Hematopoietic multipotent progenitor cell treated with erythropoietin and hydrocortisone succinate and interleukin-3 and kit ligand, for 6 days (in vitro differentiated cells): Measurements from ENCODE around the gene HEPACAM2.

Experiments
- DNase-seq: peaks from one replicate; pipeline ENCODE4 v3.0.0-alpha.2; 2015

The HEPACAM2 gene

DNA sequence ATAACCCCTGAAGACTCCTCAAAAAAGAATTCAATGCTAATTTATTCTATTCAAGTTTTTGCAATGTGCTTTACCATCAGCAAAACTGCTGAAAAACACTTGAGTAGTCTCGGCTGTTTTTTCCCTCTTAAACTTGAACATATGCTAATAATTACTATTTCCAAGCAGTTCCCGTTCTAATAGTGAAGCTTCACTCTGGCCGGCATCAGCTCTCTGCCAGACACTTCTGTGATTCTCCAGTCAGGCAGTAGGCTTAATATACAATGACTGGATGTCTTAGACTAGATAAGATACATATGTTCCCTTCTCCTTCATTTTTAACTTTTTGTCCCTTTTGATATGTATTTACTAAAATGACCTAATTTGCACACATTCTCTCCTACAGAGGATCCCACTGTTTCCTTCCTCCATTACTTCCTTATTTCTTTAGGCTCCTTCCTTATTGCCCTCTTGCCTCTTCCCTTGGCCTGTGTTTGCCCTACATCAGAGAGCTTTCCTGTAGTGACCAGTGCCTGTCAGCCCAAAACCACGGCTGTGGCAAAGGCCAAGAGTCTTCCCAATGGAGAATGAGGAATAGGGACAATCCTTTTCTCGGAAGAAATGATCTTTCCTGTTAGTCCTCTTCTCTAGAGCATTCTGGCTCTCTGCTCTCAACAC is 23.5 kb downstream of the HEPACAM2 start:
- DNase-seq: no peak

- DNase-seq: no peak
Observed at GRCh38 chr7:93198472-93198871, 27.8 kb downstream of the HEPACAM2 start.

- DNase-seq: peak; percentile 22
Observed at GRCh38 chr7:93196336-93196735, 29.9 kb downstream of the HEPACAM2 start.

- DNase-seq: no peak
Observed at GRCh38 chr7:93194386-93194785, 31.9 kb downstream of the HEPACAM2 start.

- no peak for DNase-seq
Observed at GRCh38 chr7:93188870-93189634, 37.2 kb downstream of the HEPACAM2 start.

DNA sequence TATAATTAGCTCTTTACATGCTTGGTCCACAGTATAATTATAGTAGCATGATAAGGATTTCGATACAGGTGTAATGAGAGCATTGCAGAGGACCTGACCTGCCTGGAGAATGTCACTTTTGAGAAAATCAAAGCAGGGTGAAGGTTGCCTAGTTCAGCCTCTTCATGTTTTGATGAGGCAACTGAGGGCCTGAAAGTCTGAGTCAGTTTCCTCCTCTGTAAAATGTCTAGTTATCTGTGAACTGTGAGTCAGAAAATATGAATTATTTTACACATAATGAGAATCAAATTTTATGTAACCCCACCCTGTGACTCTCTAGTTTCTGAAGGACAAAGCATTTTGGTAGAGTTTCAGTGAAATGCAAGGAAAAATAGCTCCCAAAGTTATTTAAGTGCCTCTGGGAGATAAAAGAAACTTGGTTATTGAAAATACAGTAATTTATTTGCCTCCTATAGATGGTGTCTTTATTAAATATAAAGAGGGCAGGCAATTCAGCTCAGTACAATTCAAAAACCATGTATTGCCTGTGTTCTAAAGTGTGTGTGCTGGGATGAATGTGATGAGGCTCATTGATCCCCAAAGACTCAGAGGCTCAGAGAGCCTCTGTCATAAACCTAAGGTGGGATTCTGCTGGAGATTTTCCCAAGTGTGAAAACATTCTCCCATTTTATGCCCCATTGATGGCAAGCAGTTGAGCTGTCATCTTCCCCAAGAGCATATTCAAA is 40.8 kb downstream of the HEPACAM2 start:
- no peak for DNase-seq

- DNase-seq: no peak
Observed at GRCh38 chr7:93179173-93179572, 47.1 kb downstream of the HEPACAM2 start.

DNA sequence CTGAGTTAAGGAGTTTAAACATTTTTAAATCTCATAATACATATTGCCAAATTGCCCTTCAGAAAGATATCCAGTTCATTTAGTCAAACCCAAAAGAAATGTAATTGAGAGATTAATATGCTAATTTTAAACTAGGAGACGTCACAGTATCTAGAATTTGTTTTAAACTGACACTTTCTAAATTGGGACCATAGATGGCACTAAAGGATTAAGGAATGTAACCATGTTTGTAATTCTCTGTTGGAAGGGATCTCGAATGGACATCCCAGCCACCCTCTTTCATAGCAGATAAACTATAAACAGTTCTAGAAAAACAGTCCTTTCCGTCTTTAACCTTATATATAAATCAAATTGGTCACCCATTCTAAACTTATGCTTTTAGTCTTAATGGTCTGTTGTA is 48.1 kb downstream of the HEPACAM2 start:
- DNase-seq: peak; percentile 61

DNA sequence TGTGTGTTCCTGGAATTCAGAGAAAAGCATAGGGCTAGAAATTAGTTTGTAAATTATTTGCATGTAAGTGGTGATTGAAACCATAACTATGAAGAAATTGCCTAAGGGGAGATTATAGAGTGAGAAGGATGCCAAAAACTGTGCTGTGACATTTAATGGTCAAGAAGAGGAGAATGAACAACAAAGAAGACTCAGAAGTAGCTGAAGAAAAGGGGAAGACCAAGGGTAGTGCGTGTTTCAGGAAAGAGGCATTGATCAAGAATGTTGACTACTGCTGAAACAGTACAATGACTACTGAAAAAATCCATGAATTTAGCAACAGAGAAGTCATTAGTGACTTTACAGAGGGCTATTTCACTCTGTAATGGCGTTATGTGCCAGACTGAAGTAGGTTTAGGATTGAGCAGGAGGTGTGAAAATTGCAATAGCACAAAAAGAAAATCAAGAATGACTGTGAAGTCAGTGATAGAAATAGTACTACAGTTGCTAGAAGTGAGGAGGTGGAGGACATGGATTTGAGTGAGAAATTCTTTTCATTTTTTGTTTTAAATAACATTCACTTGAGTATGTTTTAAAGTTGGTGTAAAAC is 49.2 kb downstream of the HEPACAM2 start:
- DNase-seq: no peak

GRCh38 chr7:93175219-93175618 is 51.0 kb downstream of the HEPACAM2 start:
- DNase-seq: no peak

GRCh38 chr7:93172683-93173082 is 53.6 kb downstream of the HEPACAM2 start:
- no peak for DNase-seq

- DNase-seq: no peak
Observed at GRCh38 chr7:93171606-93172226, 54.6 kb downstream of the HEPACAM2 start.

- no peak for DNase-seq
Observed at GRCh38 chr7:93165447-93165846, 60.8 kb downstream of the HEPACAM2 start.

- DNase-seq: no peak
Observed at GRCh38 chr7:93164766-93165165, 61.5 kb downstream of the HEPACAM2 start.

GRCh38 chr7:93161181-93161762 is 65.0 kb downstream of the HEPACAM2 start:
- no peak for DNase-seq

DNA sequence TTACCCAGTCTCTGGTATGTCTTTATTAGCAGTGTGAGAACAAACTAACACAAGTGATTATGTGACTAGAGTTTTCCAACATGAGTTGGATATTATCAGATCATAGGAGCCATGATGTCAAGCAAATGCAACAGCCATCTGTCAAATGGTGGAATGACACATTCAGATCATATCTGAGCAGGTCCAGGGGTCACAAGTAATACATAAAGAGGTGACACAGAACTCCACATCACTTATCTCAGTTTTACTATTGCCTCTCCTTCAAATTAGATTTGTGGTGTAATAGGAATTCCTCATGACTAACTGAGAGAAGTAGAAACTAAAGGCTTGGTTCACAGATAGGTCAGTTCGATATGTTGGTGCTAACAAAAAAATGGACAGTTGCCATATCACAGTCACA is 65.9 kb downstream of the HEPACAM2 start:
- DNase-seq: no peak

- DNase-seq: no peak
Observed at GRCh38 chr7:93159490-93159889, 66.8 kb downstream of the HEPACAM2 start.

DNA sequence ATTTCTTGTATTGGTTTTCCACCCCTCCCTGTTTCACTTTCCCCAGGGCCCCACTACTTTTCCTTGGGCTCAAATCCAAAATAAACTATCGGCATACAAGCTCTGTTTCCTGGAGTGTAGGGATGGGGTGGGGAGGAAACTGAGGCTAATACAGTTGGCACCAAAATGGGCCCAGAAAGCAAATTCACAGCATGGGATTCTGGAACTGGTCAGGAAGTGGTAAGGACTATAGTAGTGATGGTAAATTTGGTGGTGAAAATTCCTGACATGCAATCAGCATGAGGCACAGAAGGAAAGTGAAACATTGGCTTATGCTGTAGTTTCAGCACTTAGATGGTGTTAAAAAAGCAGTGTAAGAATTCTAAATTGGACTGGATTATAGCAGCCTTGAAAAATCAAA is 69.4 kb downstream of the HEPACAM2 start:
- DNase-seq: no peak

- no peak for DNase-seq
Observed at GRCh38 chr7:93150200-93150835, 76.0 kb downstream of the HEPACAM2 start.

DNA sequence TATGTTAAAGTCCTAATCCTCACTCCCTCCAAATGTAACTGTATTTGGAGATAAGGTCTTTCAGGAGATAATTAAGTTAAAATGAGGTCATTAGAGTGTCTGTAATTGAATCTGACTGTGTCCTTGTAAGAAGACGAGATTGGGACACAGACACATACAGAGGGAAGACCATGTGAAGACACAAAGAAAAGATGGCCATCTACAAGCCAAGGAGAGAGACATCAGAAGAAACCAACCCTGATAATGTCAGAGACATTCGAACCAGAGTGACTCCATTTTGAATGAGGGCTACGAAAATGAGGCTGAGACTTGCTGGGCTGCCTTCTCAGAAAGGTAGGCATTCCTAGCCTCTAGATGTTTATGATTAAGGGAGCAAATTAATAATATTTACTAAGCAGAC is 77.5 kb downstream of the HEPACAM2 start:
- DNase-seq: peak; percentile 26

DNA sequence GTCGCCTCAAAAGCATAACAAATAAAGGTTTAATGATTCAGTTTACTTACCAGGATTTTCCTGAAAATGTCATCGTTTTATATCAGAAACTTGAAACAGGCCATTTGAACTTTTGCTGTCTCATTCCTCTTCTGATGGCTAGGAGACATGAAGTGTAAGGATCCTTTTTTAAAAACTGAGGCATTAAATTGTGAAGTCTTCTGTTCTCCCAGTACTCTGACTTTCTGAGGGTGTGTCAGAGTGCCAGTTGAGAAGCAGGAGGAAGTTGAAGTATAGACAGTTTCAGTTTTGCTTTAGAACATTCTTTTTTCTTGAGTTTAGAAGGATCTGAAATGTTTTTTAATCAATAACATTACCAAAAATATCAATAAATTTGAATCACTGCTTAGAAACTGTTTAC is 78.1 kb downstream of the HEPACAM2 start, which contains the start of gene SAMD9L:
SAMD9L (minus strand) TSS at position 242 of the 400 bp plus-strand sequence. CDS start 12,414 bp downstream, outside the sequence.
- peak; percentile 70 for DNase-seq

- peak; percentile 82 for DNase-seq
Observed at GRCh38 chr7:93147363-93147762, 78.9 kb downstream of the HEPACAM2 start.
